Adrenal gland (tissue), 5 donors: Measurements from ENCODE around the gene CES2.

Experiments
- POLR2A ChIP-seq, 2 donors: fragments of 450-650 bp; IDR thresholded peaks; one replicate each; pipeline ENCODE4 v1.6.1; 2017; ENCODE audit warnings: antibody characterized with exemption in 2 of 2, mild to moderate bottlenecking in 2 of 2, moderate library complexity in 1 of 2
- TF ChIP-seq, protein P1 (sequence below), 6 experiments: fragments of 450-650 bp in 4 of 6; fragments of 200-600 bp in 2 of 6; sonication (generic) in 1 of 6; IDR thresholded peaks; 1 replicate in 5 of 6; 2 replicates in 1 of 6; pipeline versions ENCODE4 v1.5.1 to v1.8.0; 2016 to 2021; ENCODE audit warnings: antibody characterized with exemption in 6 of 6, mild to moderate bottlenecking in 2 of 6, moderate library complexity in 1 of 6
- donor health status: DM: no; HTN: no; CAD: no.

DNA sequence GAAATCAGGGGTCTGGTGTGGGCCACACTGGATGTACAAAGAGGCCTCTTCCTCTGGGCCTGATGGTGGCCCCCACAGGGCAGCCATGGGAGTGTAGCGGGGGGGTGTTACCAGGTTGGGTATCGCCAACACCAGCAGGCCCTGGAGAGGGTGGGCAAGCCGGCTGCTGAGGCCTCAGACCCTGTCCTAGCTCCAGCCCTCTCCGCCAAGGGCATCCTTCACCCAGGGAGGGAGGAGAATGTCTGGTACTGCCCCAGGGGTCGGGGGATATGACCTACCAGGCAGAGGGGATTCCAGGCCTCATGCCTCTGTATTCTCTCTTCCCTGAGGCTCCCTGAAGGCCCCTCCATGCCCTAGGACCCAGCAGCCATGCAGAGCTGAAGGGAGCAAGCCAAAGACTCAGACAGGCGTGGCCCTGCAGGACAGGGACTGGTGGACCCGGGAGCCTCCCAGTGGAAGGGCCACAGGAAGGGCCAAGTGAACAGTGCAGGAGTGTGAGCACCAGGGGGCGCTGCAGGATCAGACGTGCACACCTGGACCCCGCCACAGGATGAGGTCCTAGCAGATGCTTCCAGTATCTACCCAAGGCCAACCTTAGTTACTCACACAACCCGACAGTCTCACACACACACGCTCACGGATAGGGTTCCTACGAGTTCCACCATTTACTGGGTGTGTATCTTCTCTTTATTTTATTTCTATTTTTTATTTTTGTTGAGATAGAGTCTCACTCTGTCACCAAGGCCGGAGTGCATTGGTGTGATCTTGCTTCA, 42.2 kb downstream of the CES2 start:
- TF ChIP-seq, protein P1, sequence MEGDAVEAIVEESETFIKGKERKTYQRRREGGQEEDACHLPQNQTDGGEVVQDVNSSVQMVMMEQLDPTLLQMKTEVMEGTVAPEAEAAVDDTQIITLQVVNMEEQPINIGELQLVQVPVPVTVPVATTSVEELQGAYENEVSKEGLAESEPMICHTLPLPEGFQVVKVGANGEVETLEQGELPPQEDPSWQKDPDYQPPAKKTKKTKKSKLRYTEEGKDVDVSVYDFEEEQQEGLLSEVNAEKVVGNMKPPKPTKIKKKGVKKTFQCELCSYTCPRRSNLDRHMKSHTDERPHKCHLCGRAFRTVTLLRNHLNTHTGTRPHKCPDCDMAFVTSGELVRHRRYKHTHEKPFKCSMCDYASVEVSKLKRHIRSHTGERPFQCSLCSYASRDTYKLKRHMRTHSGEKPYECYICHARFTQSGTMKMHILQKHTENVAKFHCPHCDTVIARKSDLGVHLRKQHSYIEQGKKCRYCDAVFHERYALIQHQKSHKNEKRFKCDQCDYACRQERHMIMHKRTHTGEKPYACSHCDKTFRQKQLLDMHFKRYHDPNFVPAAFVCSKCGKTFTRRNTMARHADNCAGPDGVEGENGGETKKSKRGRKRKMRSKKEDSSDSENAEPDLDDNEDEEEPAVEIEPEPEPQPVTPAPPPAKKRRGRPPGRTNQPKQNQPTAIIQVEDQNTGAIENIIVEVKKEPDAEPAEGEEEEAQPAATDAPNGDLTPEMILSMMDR (IDR thresholded peaks at IDR 0.05): peak; percentile 95 to 99 (median 98)
- TF ChIP-seq POLR2A (IDR thresholded peaks at IDR 0.05): no peak
